HCT116 (cell line): ENCODE measurements around the gene MAP7.

Source experiments
- CEBPB ChIP-seq: IDR thresholded peaks from 2 replicates; pipeline ENCODE4 v1.6.1; 2012; ENCODE audit warnings: low read depth
- CTCF ChIP-seq, 3 experiments: fragments of 200-600 bp in 1 of 3; sonication (generic) in 1 of 3; IDR thresholded peaks in 2 of 3; conservative IDR thresholded peaks in 1 of 3; 2 replicates each; pipeline ENCODE4 v1.5.1; 2012 to 2017; ENCODE audit warnings: low read depth in 2 of 3, low read length in 2 of 3, antibody characterized with exemption in 1 of 3, borderline replicate concordance in 1 of 3, control low read depth in 1 of 3, mild to moderate bottlenecking in 1 of 3, mixed read lengths in 1 of 3, mixed run types in 1 of 3, moderate library complexity in 1 of 3; ENCODE audit not compliant: insufficient read depth in 1 of 3
- EZH2phosphoT487 ChIP-seq: fragments of 200-600 bp; IDR thresholded peaks from 2 replicates; pipeline ENCODE4 v1.6.1; 2018; ENCODE audit warnings: antibody characterized with exemption, borderline replicate concordance
- FOSL1 ChIP-seq: IDR thresholded peaks from 2 replicates; pipeline ENCODE4 v1.6.1; 2012; ENCODE audit warnings: low read depth
- POLR2AphosphoS5 ChIP-seq: IDR thresholded peaks from 2 replicates; pipeline ENCODE4 v1.6.1; 2011; ENCODE audit warnings: mild to moderate bottlenecking, low read depth, low read length, moderate library complexity
- SP1 ChIP-seq: IDR thresholded peaks from 2 replicates; pipeline ENCODE4 v1.6.1; 2012; ENCODE audit warnings: low read depth
- TCF7L2 ChIP-seq: IDR thresholded peaks from 2 replicates; pipeline ENCODE4 v1.7.0; 2011; ENCODE audit warnings: borderline replicate concordance, inconsistent platforms; ENCODE audit not compliant: insufficient read depth, insufficient read length; ENCODE audit errors: extremely low read depth
- ZFX ChIP-seq: fragments of 450-650 bp; IDR thresholded peaks from 2 replicates; pipeline ENCODE4 v1.6.1; 2017
- ZNF274 ChIP-seq: fragments of 200-500 bp; sonication (Bioruptor generic); IDR thresholded peaks from 2 replicates; pipeline ENCODE4 v1.6.1; 2014; ENCODE audit warnings: mild to moderate bottlenecking, low read depth, low read length, inconsistent platforms

GRCh38 chr6:136546331-136546730, 3.9 kb downstream of the MAP7 start:
- TF ChIP-seq EZH2phosphoT487, result no peak
- no peak for TF ChIP-seq CTCF (IDR thresholded peaks at IDR 0.05 in 2 of 3, conservative IDR thresholded peaks at IDR 0.05 in 1 of 3; ENCODE audit: borderline replicate concordance in 1 of 3, insufficient read depth in 1 of 3, low read depth in 2 of 3, low read length in 2 of 3)
- TF ChIP-seq ZNF274, result no peak
- TF ChIP-seq POLR2AphosphoS5, result no peak
- no peak for TF ChIP-seq FOSL1
- TF ChIP-seq TCF7L2, result no peak
- no peak for TF ChIP-seq SP1
- TF ChIP-seq CEBPB, result no peak
- TF ChIP-seq ZFX, result no peak
